K562 treated with DMSO at 1 percent for 24 hours (cell line): ENCODE measurements around the gene ZC3H11A. TPM values are rescaled to one million over a fixed set of nuclear protein-coding genes. Genes with fewer than 3 reads are reported as not detected.

Experiments used
- total RNA-seq: library from RNA; unstranded; fragments of 300-600 nt; gene quantifications from 2 replicates; pipeline ENCODE4 v1.2.3, GENCODE V29; 2022; ENCODE audit warnings: low read depth; ENCODE audit not compliant: insufficient read depth

ZC3H11A gene
- total RNA-seq, result 63.9 and 67.0 TPM in 2 replicates

GRCh38 chr1:203795441-203796235 lies at the start of gene ZC3H11A, which contains the start of gene ZBED6:
Gene ZC3H11A, plus strand, starts transcription at chr1:203795623. Its CDS starts 21,448 bp downstream, at chr1:203817071.
Gene ZBED6, plus strand, starts transcription at chr1:203795623. Its CDS starts 1,900 bp downstream, at chr1:203797523.

GRCh38 chr1:203765029-203765837 lies 30.2 kb upstream of the ZC3H11A start, which contains the start of gene LAX1:
Gene LAX1, plus strand, starts transcription at chr1:203765183. Its CDS starts 383 bp downstream, at chr1:203765566.

Other genes starting within 250 kb of the ZC3H11A start
- 14.6 and 18.9 TPM in 2 replicates for gene ATP2B4, start 168.8 kb upstream of the ZC3H11A start, total RNA-seq
- not detected in 2 replicates for gene LAX1, start 30.4 kb upstream of the ZC3H11A start, total RNA-seq
- 1.3 and 2.2 TPM in 2 replicates for gene ZBED6, start within 50 bp of the ZC3H11A start, total RNA-seq
- gene SNRPE, start 66.0 kb downstream of the ZC3H11A start, total RNA-seq, result 74.2 and 121 TPM in 2 replicates